ENCODE measurements around the gene EHMT1.

EHMT1 gene

GRCh38 chr9:137665226-137665625 is 46.4 kb downstream of the EHMT1 start:
- peaks cover 0 to 2% of the 10 kb centered on the region in 2 donors for H3K36me3 ChIP-seq (ENCODE audit: control insufficient read depth in 2 of 2, insufficient read depth in 2 of 2, low read length in 2 of 2)
- peak overlapping the region in 1 of 2 donors; percentile 29 for H3K4me3 ChIP-seq (ENCODE audit: low read length in 2 of 2)
- peaks cover 20% of the 10 kb centered on the region for H3K4me1 ChIP-seq (ENCODE audit: control insufficient read depth, insufficient read depth, low read length)
- peak overlapping the region in 1 of 2 donors; percentile 29 for H3K9ac ChIP-seq (ENCODE audit: low read length in 2 of 2)
- no peaks in the 10 kb centered on the region for H3K27me3 ChIP-seq (ENCODE audit: control insufficient read depth in 1 of 2, insufficient read depth in 2 of 2, low read length in 2 of 2)
- H3K9me3 ChIP-seq (ENCODE audit: control insufficient read depth in 2 of 2, low read length in 2 of 2) = no peaks in the 10 kb centered on the region
- H3K27ac ChIP-seq (ENCODE audit: low read length) = no peak overlapping the region

- H3K27me3 ChIP-seq (ENCODE audit: control insufficient read depth in 1 of 2, insufficient read depth in 2 of 2, low read length in 2 of 2) = no peaks in the 10 kb centered on the region
- peak overlapping the region in 1 of 2 donors; percentile 29 for H3K9ac ChIP-seq (ENCODE audit: low read length in 2 of 2)
- peak overlapping the region; percentile 17 to 35 for H3K4me3 ChIP-seq (ENCODE audit: low read length in 2 of 2)
- H3K36me3 ChIP-seq (ENCODE audit: control insufficient read depth in 2 of 2, insufficient read depth in 2 of 2, low read length in 2 of 2) = peaks cover 0 to 2% of the 10 kb centered on the region in 2 donors
- peaks cover 26% of the 10 kb centered on the region for H3K4me1 ChIP-seq (ENCODE audit: control insufficient read depth, insufficient read depth, low read length)
- no peaks in the 10 kb centered on the region for H3K9me3 ChIP-seq (ENCODE audit: control insufficient read depth in 2 of 2, low read length in 2 of 2)
- H3K27ac ChIP-seq (ENCODE audit: low read length) = no peak overlapping the region
These were observed 47.1 kb downstream of the EHMT1 start for GRCh38 chr9:137665697-137666512.

GRCh38 chr9:137666513-137666822 is 47.7 kb downstream of the EHMT1 start:
- no peak overlapping the region for H3K9ac ChIP-seq (ENCODE audit: low read length in 2 of 2)
- H3K4me1 ChIP-seq (ENCODE audit: control insufficient read depth, insufficient read depth, low read length) = peaks cover 26% of the 10 kb centered on the region
- no peaks in the 10 kb centered on the region for H3K27me3 ChIP-seq (ENCODE audit: control insufficient read depth in 1 of 2, insufficient read depth in 2 of 2, low read length in 2 of 2)
- H3K36me3 ChIP-seq (ENCODE audit: control insufficient read depth in 2 of 2, insufficient read depth in 2 of 2, low read length in 2 of 2) = peaks cover 0 to 2% of the 10 kb centered on the region in 2 donors
- peak overlapping the region in 1 of 2 donors; percentile 35 for H3K4me3 ChIP-seq (ENCODE audit: low read length in 2 of 2)
- H3K27ac ChIP-seq (ENCODE audit: low read length) = no peak overlapping the region
- H3K9me3 ChIP-seq (ENCODE audit: control insufficient read depth in 2 of 2, low read length in 2 of 2) = no peaks in the 10 kb centered on the region

- no peak overlapping the region for H3K9ac ChIP-seq (ENCODE audit: low read length in 2 of 2)
- no peaks in the 10 kb centered on the region for H3K9me3 ChIP-seq (ENCODE audit: control insufficient read depth in 2 of 2, low read length in 2 of 2)
- H3K4me1 ChIP-seq (ENCODE audit: control insufficient read depth, insufficient read depth, low read length) = peaks cover 26% of the 10 kb centered on the region
- peaks cover 0 to 2% of the 10 kb centered on the region in 2 donors for H3K36me3 ChIP-seq (ENCODE audit: control insufficient read depth in 2 of 2, insufficient read depth in 2 of 2, low read length in 2 of 2)
- no peaks in the 10 kb centered on the region for H3K27me3 ChIP-seq (ENCODE audit: control insufficient read depth in 1 of 2, insufficient read depth in 2 of 2, low read length in 2 of 2)
- no peak overlapping the region for H3K4me3 ChIP-seq (ENCODE audit: low read length in 2 of 2)
- H3K27ac ChIP-seq (ENCODE audit: low read length) = no peak overlapping the region
These were observed 48.3 kb downstream of the EHMT1 start for GRCh38 chr9:137666955-137667670.

GRCh38 chr9:137668203-137668602 is 49.4 kb downstream of the EHMT1 start:
- H3K27me3 ChIP-seq (ENCODE audit: control insufficient read depth in 1 of 2, insufficient read depth in 2 of 2, low read length in 2 of 2) = no peaks in the 10 kb centered on the region
- H3K4me1 ChIP-seq (ENCODE audit: control insufficient read depth, insufficient read depth, low read length) = peaks cover 29% of the 10 kb centered on the region
- no peak overlapping the region for H3K4me3 ChIP-seq (ENCODE audit: low read length in 2 of 2)
- peaks cover 0 to 2% of the 10 kb centered on the region in 2 donors for H3K36me3 ChIP-seq (ENCODE audit: control insufficient read depth in 2 of 2, insufficient read depth in 2 of 2, low read length in 2 of 2)
- no peak overlapping the region for H3K9ac ChIP-seq (ENCODE audit: low read length in 2 of 2)
- no peaks in the 10 kb centered on the region for H3K9me3 ChIP-seq (ENCODE audit: control insufficient read depth in 2 of 2, low read length in 2 of 2)
- H3K27ac ChIP-seq (ENCODE audit: low read length) = no peak overlapping the region

- Histone ChIP-seq H3K4me1 (ENCODE audit: control insufficient read depth, insufficient read depth, low read length) (peaks cover 40% of the 10 kb centered on the region), H3K9me3 (ENCODE audit: control insufficient read depth in 2 of 2, low read length in 2 of 2) (no peaks in the 10 kb centered on the region), H3K4me3 (ENCODE audit: low read length in 2 of 2) (no peak overlapping the region), H3K36me3 (ENCODE audit: control insufficient read depth in 2 of 2, insufficient read depth in 2 of 2, low read length in 2 of 2) (peaks cover 0 to 2% of the 10 kb centered on the region in 2 donors), H3K9ac (ENCODE audit: low read length in 2 of 2) (no peak overlapping the region), H3K27ac (ENCODE audit: low read length) (no peak overlapping the region), H3K27me3 (ENCODE audit: control insufficient read depth in 1 of 2, insufficient read depth in 2 of 2, low read length in 2 of 2) (no peaks in the 10 kb centered on the region)
These were observed 50.5 kb downstream of the EHMT1 start for GRCh38 chr9:137669261-137669672.

- Histone ChIP-seq H3K9me3 (ENCODE audit: control insufficient read depth in 2 of 2, low read length in 2 of 2) (no peaks in the 10 kb centered on the region), H3K9ac (ENCODE audit: low read length in 2 of 2) (no peak overlapping the region), H3K4me3 (ENCODE audit: low read length in 2 of 2) (no peak overlapping the region), H3K4me1 (ENCODE audit: control insufficient read depth, insufficient read depth, low read length) (peaks cover 43% of the 10 kb centered on the region), H3K36me3 (ENCODE audit: control insufficient read depth in 2 of 2, insufficient read depth in 2 of 2, low read length in 2 of 2) (peaks cover 0 to 2% of the 10 kb centered on the region in 2 donors), H3K27me3 (ENCODE audit: control insufficient read depth in 1 of 2, insufficient read depth in 2 of 2, low read length in 2 of 2) (no peaks in the 10 kb centered on the region), H3K27ac (ENCODE audit: low read length) (no peak overlapping the region)
These were observed 51.8 kb downstream of the EHMT1 start for GRCh38 chr9:137670391-137671195.

- no peaks in the 10 kb centered on the region for H3K27me3 ChIP-seq (ENCODE audit: control insufficient read depth in 1 of 2, insufficient read depth in 2 of 2, low read length in 2 of 2)
- peaks cover 37% of the 10 kb centered on the region for H3K4me1 ChIP-seq (ENCODE audit: control insufficient read depth, insufficient read depth, low read length)
- H3K9ac ChIP-seq (ENCODE audit: low read length in 2 of 2) = no peak overlapping the region
- H3K27ac ChIP-seq (ENCODE audit: low read length) = no peak overlapping the region
- H3K9me3 ChIP-seq (ENCODE audit: control insufficient read depth in 2 of 2, low read length in 2 of 2) = no peaks in the 10 kb centered on the region
- peaks cover 0 to 2% of the 10 kb centered on the region in 2 donors for H3K36me3 ChIP-seq (ENCODE audit: control insufficient read depth in 2 of 2, insufficient read depth in 2 of 2, low read length in 2 of 2)
- H3K4me3 ChIP-seq (ENCODE audit: low read length in 2 of 2) = no peak overlapping the region
These were observed 52.4 kb downstream of the EHMT1 start for GRCh38 chr9:137671196-137671538.

GRCh38 chr9:137671721-137672120 is 52.9 kb downstream of the EHMT1 start:
- Histone ChIP-seq H3K4me1 (ENCODE audit: control insufficient read depth, insufficient read depth, low read length) (peaks cover 32% of the 10 kb centered on the region), H3K27ac (ENCODE audit: low read length) (no peak overlapping the region), H3K36me3 (ENCODE audit: control insufficient read depth in 2 of 2, insufficient read depth in 2 of 2, low read length in 2 of 2) (peaks cover 0 to 2% of the 10 kb centered on the region in 2 donors)

GRCh38 chr9:137672907-137673791 is 54.3 kb downstream of the EHMT1 start:
- no peaks in the 10 kb centered on the region for H3K27me3 ChIP-seq (ENCODE audit: control insufficient read depth in 1 of 2, insufficient read depth in 2 of 2, low read length in 2 of 2)
- no peaks in the 10 kb centered on the region for H3K9me3 ChIP-seq (ENCODE audit: control insufficient read depth in 2 of 2, low read length in 2 of 2)
- no peak overlapping the region for H3K9ac ChIP-seq (ENCODE audit: low read length in 2 of 2)
- H3K36me3 ChIP-seq (ENCODE audit: control insufficient read depth in 2 of 2, insufficient read depth in 2 of 2, low read length in 2 of 2) = peaks cover 0 to 2% of the 10 kb centered on the region in 2 donors
- peak overlapping the region; percentile 53 for H3K27ac ChIP-seq (ENCODE audit: low read length)
- peak overlapping the region in 1 of 2 donors; percentile 8 for H3K4me3 ChIP-seq (ENCODE audit: low read length in 2 of 2)
- H3K4me1 ChIP-seq (ENCODE audit: control insufficient read depth, insufficient read depth, low read length) = peaks cover 29% of the 10 kb centered on the region

More at GRCh38 chr9:137671721-137672120, 52.9 kb downstream of the EHMT1 start:
- Histone ChIP-seq H3K4me3 (ENCODE audit: low read length in 2 of 2) (no peak overlapping the region), H3K9ac (ENCODE audit: low read length in 2 of 2) (no peak overlapping the region), H3K27me3 (ENCODE audit: control insufficient read depth in 1 of 2, insufficient read depth in 2 of 2, low read length in 2 of 2) (no peaks in the 10 kb centered on the region), H3K9me3 (ENCODE audit: control insufficient read depth in 2 of 2, low read length in 2 of 2) (no peaks in the 10 kb centered on the region)

Data from stomach smooth muscle (tissue), 2 donors.